Erythroblast (primary cell): Measurements from ENCODE around the gene HJV.

Source experiments
- GATA1 ChIP-seq: IDR thresholded peaks from 2 replicates; pipeline ENCODE4 v1.6.1; 2011; ENCODE audit warnings: low read depth, mild to moderate bottlenecking, control low read depth, low read length, moderate library complexity
- POLR2A ChIP-seq: IDR thresholded peaks from 2 replicates; pipeline ENCODE4 v1.6.1; 2011; ENCODE audit warnings: mild to moderate bottlenecking, low read length

GRCh38 chr1:146013559-146013922 is 8.0 kb downstream of the HJV start:
- TF ChIP-seq POLR2A (no peak), GATA1 (no peak)
